HL-60 (cell line): ENCODE data around the gene ADAM11.
"Not testable (repeated sequence)": the region's sequence is repeated elsewhere in the genome, so short reads cannot be mapped to it uniquely, and the experiment has no call there.

Experiments
- DNase-seq, 2 experiments: peaks; one replicate each; pipeline ENCODE4 v3.0.0-alpha.2; 2010 to 2020; ENCODE audit warnings: low read depth in 1 of 2, low spot score in 1 of 2
- H3K27ac ChIP-seq: fragments of 250-450 bp; sonication (Bioruptor Pico); replicated peaks from 2 replicates; pipeline ENCODE4 v1.5.1; 2020; ENCODE audit warnings: mild to moderate bottlenecking, moderate library complexity
- H3K27me3 ChIP-seq: fragments of 250-450 bp; sonication (Bioruptor Pico); 2 replicates; pipeline ENCODE4 v1.5.1; 2021; ENCODE audit warnings: mild to moderate bottlenecking, moderate library complexity; ENCODE audit not compliant: insufficient read depth, poor library complexity, severe bottlenecking
- H3K4me3 ChIP-seq: replicated peaks from 2 replicates; pipeline ENCODE4 v1.5.1; 2011; ENCODE audit warnings: mild to moderate bottlenecking, control low read depth, low read length; ENCODE audit not compliant: insufficient read depth
- CTCF ChIP-seq: IDR thresholded peaks from one replicate; pipeline ENCODE4 v1.5.1; 2011; ENCODE audit warnings: low read length, control low read depth, inconsistent platforms; ENCODE audit not compliant: insufficient read depth
- GABPA ChIP-seq: IDR thresholded peaks from 2 replicates; pipeline ENCODE4 v1.6.1; 2012; ENCODE audit warnings: low read depth
- POLR2AphosphoS5 ChIP-seq: IDR thresholded peaks from 2 replicates; pipeline ENCODE4 v1.6.1; 2012; ENCODE audit warnings: low read depth
- REST ChIP-seq: IDR thresholded peaks from 2 replicates; pipeline ENCODE4 v1.6.1; 2012; ENCODE audit warnings: low read depth; ENCODE audit not compliant: insufficient replicate concordance
- SPI1 ChIP-seq: IDR thresholded peaks from 2 replicates; pipeline ENCODE4 v1.6.1; 2012; ENCODE audit warnings: low read depth, mild to moderate bottlenecking, borderline replicate concordance
- long read RNA-seq: library from polyadenylated mRNA; unstranded; transcript quantifications from one replicate; pipeline ENCODE4 v2.0.0, GENCODE V29; 2020

ADAM11 gene
- long read RNA-seq = 0 reads

- Histone ChIP-seq H3K27me3 (peaks cover 23% of the 10 kb centered on the region), H3K27ac (no peak within 1 kb of the TSS), H3K4me3 (peak within 1 kb of the TSS; percentile 34)
- TF ChIP-seq CTCF (no peak), REST (no peak), SPI1 (no peak)
- DNase-seq = no peak
Measured at GRCh38 chr17:44758414-44759085, at the start of gene ADAM11. Gene ADAM11 (plus strand): TSS chr17:44758988. CDS start chr17:44759200, 212 bp downstream.

- no peak for DNase-seq
- TF ChIP-seq SPI1 = no peak
- H3K27me3 ChIP-seq = no peaks in the 10 kb centered on the region
- H3K4me3 ChIP-seq = no peak overlapping the region
- no peak overlapping the region for H3K27ac ChIP-seq
Measured at GRCh38 chr17:44719444-44719843, 39.3 kb upstream of the ADAM11 start.

GRCh38 chr17:44722254-44722653 lies 36.5 kb upstream of the ADAM11 start:
- no peak for DNase-seq
- TF ChIP-seq GABPA = no peak
- no peak for TF ChIP-seq SPI1
- TF ChIP-seq REST = no peak
- TF ChIP-seq POLR2AphosphoS5 = no peak
- no peak for TF ChIP-seq CTCF
- H3K27ac ChIP-seq = no peak overlapping the region
- H3K4me3 ChIP-seq = no peak overlapping the region
- H3K27me3 ChIP-seq = no peaks in the 10 kb centered on the region

GRCh38 chr17:44726121-44726520 lies 32.7 kb upstream of the ADAM11 start:
- H3K27ac ChIP-seq, DNase-seq, H3K4me3 ChIP-seq, H3K27me3 ChIP-seq: not testable (repeated sequence)

DNA sequence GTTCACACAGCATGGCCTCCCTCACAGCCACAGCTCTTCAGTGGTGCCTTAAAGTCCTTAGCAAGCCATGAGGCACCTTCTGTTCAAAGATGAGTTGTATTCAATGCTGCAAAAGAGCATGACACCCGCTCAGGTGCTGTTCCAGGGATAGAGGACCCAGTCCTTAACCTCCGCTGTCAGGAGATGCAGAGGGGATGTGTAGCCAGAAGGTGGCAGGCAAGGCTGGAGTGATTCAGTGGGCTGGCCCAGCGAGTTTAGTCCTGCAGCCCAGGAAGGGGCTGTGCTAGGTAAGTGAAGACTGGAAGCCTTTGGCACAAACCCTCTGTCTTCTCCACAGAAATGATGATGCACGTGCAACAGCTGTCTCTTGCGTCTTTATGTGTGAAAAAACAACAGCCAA lies 25.0 kb upstream of the ADAM11 start:
- TF ChIP-seq CTCF = no peak
- TF ChIP-seq REST = no peak
- TF ChIP-seq GABPA = no peak
- TF ChIP-seq SPI1 = no peak
- no peak for TF ChIP-seq POLR2AphosphoS5
- H3K4me3 ChIP-seq = no peak overlapping the region
- DNase-seq = peak in 1 of 2 experiments; percentile 23
- no peaks in the 10 kb centered on the region for H3K27me3 ChIP-seq
- no peak overlapping the region for H3K27ac ChIP-seq
